BLaER1 treated with 17β-estradiol and CSF1 and Interleukin-3, amounts not matched to agents 10 nM and 100 nM (cell line): ENCODE measurements around the gene ADK.

Source experiments
- H3K27ac ChIP-seq, 11 experiments: shearing (Covaris generic); formaldehyde crosslinking; 2 replicates each; pipeline ENCODE4 v1.8.1; 2022
- H3K27me3 ChIP-seq, 11 experiments: shearing (Covaris generic); formaldehyde crosslinking; 2 replicates each; pipeline ENCODE4 v1.8.1; 2022
- H3K36me3 ChIP-seq, 11 experiments: shearing (Covaris generic); formaldehyde crosslinking; 2 replicates each; pipeline ENCODE4 v1.8.1; 2022
- H3K4me1 ChIP-seq, 10 experiments: shearing (Covaris generic); formaldehyde crosslinking; 2 replicates each; pipeline ENCODE4 v1.8.1; 2022
- H3K4me2 ChIP-seq, 11 experiments: shearing (Covaris generic); formaldehyde crosslinking; 2 replicates each; pipeline ENCODE4 v1.8.1; 2022
- H3K4me3 ChIP-seq, 10 experiments: shearing (Covaris generic); formaldehyde crosslinking; 2 replicates each; pipeline ENCODE4 v1.8.1; 2022
- H3K9ac ChIP-seq, 11 experiments: shearing (Covaris generic); formaldehyde crosslinking; 2 replicates each; pipeline ENCODE4 v1.8.1; 2022
- H3K9me3 ChIP-seq, 11 experiments: shearing (Covaris generic); formaldehyde crosslinking; replicated peaks in 1 of 11; 2 replicates each; pipeline ENCODE4 v1.8.1; 2022
- H4K20me1 ChIP-seq, 11 experiments: shearing (Covaris generic); formaldehyde crosslinking; 2 replicates each; pipeline ENCODE4 v1.8.1; 2022
- Cebpa-rat ChIP-seq, 11 experiments: shearing (Covaris generic); IDR thresholded peaks; 2 replicates each; pipeline ENCODE4 v1.8.1; 2022

The ADK gene

DNA sequence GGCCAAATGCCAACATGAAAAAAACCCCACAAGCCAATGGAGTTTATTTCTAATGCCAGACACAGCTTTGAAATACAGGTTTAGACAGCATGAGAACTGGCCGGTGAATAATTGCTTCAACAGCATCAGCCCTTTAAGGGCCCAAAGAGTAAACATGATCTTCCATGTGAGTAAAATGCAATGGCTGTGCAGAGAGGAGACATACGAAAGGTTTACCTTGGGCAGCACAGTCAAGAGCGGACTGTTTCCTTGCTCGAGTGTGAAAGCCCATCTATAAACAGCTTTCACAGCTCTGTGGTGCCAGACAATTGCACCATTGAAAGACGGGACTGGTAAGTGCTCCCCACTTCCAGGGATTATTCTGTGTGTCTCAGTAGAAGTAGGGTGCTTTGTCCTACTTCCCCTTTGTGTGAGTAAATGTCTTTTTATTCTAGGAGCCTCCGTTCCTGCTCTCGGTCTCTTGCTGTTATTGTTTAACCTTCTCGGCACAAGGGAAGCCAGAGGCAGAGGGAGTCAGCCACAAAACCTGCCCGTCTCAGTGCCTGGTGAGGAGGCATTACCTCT lies 597.5 kb downstream of the ADK start:
- Histone ChIP-seq H3K4me2 (no peak overlapping the region), H3K36me3 (no peaks in the 10 kb centered on the region), H3K4me3 (no peak overlapping the region), H3K9me3 (no peaks in the 10 kb centered on the region), H3K27me3 (no peaks in the 10 kb centered on the region), H4K20me1 (no peaks in the 10 kb centered on the region), H3K9ac (no peak overlapping the region), H3K27ac (no peak overlapping the region), H3K4me1 (peaks cover 0 to 4% (median 0%) of the 10 kb centered on the region in 10 experiments; a peak in 4 of 20 replicates)
- TF ChIP-seq Cebpa-rat (IDR thresholded peaks at IDR 0.05): no peak

DNA sequence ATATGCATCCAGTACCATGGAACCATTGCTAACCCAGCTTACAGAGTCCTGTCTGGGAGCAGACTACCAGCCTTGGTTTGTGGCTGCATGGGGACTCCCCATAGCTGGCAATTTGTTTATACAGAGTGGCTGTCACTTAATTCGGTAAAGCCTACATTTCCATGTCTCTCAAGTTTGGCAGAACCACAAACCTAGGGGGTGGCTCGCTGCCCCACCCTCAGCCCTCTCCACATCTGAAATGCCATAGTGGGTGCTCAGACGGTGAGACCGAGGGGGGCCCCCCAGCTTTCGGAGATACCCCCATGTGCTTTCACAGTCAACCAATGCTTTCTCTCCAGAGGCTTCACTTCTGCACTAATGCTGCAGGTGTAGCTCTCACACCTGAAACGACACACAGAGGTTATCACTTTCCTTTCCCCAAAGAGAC lies 599.8 kb downstream of the ADK start:
- Histone ChIP-seq H3K27me3 (no peaks in the 10 kb centered on the region), H3K36me3 (no peaks in the 10 kb centered on the region), H3K4me1 (peaks cover 0 to 14% (median 8%) of the 10 kb centered on the region in 10 experiments; a peak in 13 of 20 replicates), H3K4me3 (no peak overlapping the region), H3K9ac (no peak overlapping the region), H4K20me1 (no peaks in the 10 kb centered on the region), H3K9me3 (peaks cover 0 to 9% (median 0%) of the 10 kb centered on the region in 11 experiments; a peak in 4 of 22 replicates), H3K4me2 (no peak overlapping the region), H3K27ac (no peak overlapping the region)
- no peak for TF ChIP-seq Cebpa-rat (IDR thresholded peaks at IDR 0.05)

DNA sequence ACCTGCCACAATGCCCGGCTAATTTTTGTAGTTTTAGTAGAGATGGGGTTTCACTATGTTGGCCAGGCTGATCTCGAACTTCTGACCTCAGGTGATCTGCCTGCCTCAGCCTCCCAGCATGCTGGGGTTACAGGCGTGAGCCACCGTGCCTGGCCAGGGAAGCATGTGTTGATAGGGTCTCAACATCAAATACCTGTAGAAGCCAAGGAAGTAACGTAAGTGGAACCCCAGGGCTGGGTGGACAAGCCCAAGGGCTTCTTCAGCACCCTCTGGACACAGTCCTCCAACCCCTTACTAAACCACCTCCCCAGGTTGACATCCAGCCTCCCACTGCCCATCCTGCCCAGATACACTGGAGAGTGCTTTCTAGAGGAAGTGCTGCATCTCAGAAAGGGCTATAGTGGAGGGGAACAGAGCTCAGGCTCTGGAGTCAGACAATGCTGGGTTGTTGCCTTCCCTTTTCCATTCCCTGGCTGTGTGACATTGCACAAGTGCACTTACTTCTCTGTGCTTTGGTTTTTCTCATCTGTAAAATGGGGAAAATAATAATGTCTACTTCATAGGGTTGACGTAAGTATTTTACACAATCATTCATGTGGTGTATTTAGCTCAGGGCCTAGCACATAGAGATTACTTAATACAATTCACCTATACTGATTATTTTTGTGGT lies 601.5 kb downstream of the ADK start:
- H3K36me3 ChIP-seq: no peaks in the 10 kb centered on the region
- H3K9me3 ChIP-seq: peaks cover 0 to 11% (median 0%) of the 10 kb centered on the region in 11 experiments; a peak in 4 of 22 replicates

DNA sequence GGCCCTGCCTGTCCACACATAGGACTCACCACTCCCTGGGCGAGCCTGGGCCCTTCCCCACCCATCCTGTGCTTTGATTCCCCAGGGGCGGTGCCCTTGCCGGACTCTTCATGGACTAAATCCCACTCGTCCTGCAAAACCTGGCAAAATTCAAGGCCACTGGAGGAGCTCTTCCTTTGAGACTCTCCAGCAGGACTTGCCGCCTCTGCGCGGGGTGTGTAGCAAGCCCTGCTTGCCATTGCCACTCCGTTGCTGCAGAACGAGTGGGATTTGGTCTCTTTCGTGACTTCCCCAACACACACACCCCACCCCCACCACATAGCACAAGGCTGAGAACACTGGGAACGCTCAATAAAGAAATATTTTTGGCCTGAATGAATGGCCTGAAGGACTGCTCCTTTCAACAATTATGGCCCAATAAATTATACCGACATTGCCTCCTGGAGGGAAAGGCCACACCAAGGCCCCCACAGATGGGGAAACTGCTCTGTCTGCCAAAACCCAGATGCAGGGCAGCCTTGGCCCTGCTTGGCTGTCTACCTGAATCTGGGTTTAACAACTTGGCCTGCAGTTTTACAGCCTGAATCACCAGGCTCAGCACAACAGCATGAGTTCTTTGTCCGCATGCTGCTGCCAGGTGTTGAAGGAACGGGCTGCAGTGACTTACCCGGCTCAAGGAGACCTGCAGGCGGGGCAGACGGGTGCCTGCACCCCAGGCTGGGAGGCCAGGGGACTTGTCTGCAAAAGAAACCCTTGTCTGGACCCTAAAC lies 602.6 kb downstream of the ADK start:
- no peak overlapping the region for H3K4me3 ChIP-seq
- H3K9me3 ChIP-seq: peaks cover 0 to 11% (median 0%) of the 10 kb centered on the region in 11 experiments; a peak in 4 of 22 replicates
- H3K36me3 ChIP-seq: no peaks in the 10 kb centered on the region
- H4K20me1 ChIP-seq: no peaks in the 10 kb centered on the region
- H3K4me2 ChIP-seq: no peak overlapping the region
- TF ChIP-seq Cebpa-rat (IDR thresholded peaks at IDR 0.05): no peak
- no peak overlapping the region for H3K9ac ChIP-seq
- H3K27me3 ChIP-seq: no peaks in the 10 kb centered on the region
- H3K27ac ChIP-seq: no peak overlapping the region
- H3K4me1 ChIP-seq: peaks cover 0 to 14% (median 8%) of the 10 kb centered on the region in 10 experiments; a peak in 13 of 20 replicates

More for the DNA sequence above, 601.5 kb downstream of the ADK start:
- H3K9ac ChIP-seq: no peak overlapping the region
- no peak overlapping the region for H3K27ac ChIP-seq
- H3K4me3 ChIP-seq: no peak overlapping the region
- no peak for TF ChIP-seq Cebpa-rat (IDR thresholded peaks at IDR 0.05)
- no peaks in the 10 kb centered on the region for H4K20me1 ChIP-seq
- H3K4me1 ChIP-seq: peaks cover 0 to 14% (median 8%) of the 10 kb centered on the region in 10 experiments; a peak in 13 of 20 replicates
- H3K27me3 ChIP-seq: no peaks in the 10 kb centered on the region
- no peak overlapping the region for H3K4me2 ChIP-seq

DNA sequence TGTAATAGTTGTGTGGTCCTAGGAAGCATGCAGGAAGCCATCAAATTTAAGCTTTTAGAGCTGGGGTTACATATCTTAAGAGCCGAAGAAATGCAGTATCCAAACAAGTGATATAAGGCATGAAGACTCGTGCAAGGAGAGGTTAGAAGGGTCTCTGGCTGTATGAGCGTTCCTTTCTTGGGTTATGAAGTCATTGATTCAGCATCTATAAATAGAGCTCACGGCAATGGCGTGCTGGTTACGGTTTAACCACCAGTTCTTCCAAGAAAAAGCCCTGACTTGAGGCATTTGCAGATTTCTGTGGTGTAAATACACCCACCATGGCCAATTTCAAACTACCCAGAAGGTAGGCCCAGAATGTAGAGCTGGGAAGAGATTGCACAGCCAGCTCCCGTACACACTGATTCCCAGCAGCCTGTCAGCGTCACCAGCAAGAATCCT lies 603.4 kb downstream of the ADK start:
- H3K9ac ChIP-seq: no peak overlapping the region
- H3K4me3 ChIP-seq: no peak overlapping the region
- H4K20me1 ChIP-seq: no peaks in the 10 kb centered on the region
- no peak overlapping the region for H3K27ac ChIP-seq
- 0 out of 22 replicates have a peak overlapping the region, but pooled peaks of 1 of the 11 experiments have one; percentile 5 for H3K4me2 ChIP-seq
- H3K27me3 ChIP-seq: no peaks in the 10 kb centered on the region
- no peaks in the 10 kb centered on the region for H3K36me3 ChIP-seq
- TF ChIP-seq Cebpa-rat (IDR thresholded peaks at IDR 0.05): no peak
- H3K4me1 ChIP-seq: peaks cover 0 to 14% (median 8%) of the 10 kb centered on the region in 10 experiments; a peak in 13 of 20 replicates
- H3K9me3 ChIP-seq: peaks cover 0 to 11% (median 0%) of the 10 kb centered on the region in 11 experiments; a peak in 4 of 22 replicates

DNA sequence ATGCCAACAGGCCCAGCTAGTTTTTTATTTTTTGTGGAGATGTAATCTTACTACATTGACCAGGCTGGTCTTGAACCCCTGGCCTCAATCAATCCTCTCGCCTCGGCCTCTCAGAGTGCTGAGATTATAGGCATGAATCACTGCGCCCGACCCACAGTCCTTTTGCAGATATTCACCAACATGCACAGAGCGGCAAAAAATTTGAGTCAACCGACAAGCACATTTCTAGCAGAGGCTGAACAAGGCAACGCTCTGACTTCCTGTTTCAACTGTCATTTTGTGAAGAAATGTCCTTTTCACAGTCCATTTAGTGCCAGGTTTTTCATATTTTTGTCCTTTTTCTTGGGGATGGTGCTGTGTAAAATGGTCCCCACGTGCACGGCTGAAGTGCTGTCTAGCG lies 604.3 kb downstream of the ADK start:
- H3K4me2 ChIP-seq: peak overlapping the region in 5 of 11 experiments; percentile 1 to 42 (median 28); a peak in 9 of 22 replicates
- H3K4me3 ChIP-seq: no peak overlapping the region
- no peak overlapping the region for H3K9ac ChIP-seq
- H3K36me3 ChIP-seq: no peaks in the 10 kb centered on the region
- no peak for TF ChIP-seq Cebpa-rat (IDR thresholded peaks at IDR 0.05)
- peaks cover 0 to 14% (median 8%) of the 10 kb centered on the region in 10 experiments; a peak in 13 of 20 replicates for H3K4me1 ChIP-seq
- peaks cover 0 to 11% (median 0%) of the 10 kb centered on the region in 11 experiments; a peak in 4 of 22 replicates for H3K9me3 ChIP-seq
- no peaks in the 10 kb centered on the region for H3K27me3 ChIP-seq
- 0 out of 22 replicates have a peak overlapping the region, but pooled peaks of 1 of the 11 experiments have one; percentile 7 for H3K27ac ChIP-seq
- H4K20me1 ChIP-seq: no peaks in the 10 kb centered on the region
